GM18508 (cell line): ENCODE measurements around the gene CLDN6.

Source experiments
- ATAC-seq: cut with Tn5 transposase; IDR thresholded peaks from one replicate; pipeline ENCODE4 v1.9.1; 2021; ENCODE audit warnings: moderate number of reproducible peaks; ENCODE audit not compliant: insufficient read depth, unreplicated experiment

CLDN6 gene

DNA sequence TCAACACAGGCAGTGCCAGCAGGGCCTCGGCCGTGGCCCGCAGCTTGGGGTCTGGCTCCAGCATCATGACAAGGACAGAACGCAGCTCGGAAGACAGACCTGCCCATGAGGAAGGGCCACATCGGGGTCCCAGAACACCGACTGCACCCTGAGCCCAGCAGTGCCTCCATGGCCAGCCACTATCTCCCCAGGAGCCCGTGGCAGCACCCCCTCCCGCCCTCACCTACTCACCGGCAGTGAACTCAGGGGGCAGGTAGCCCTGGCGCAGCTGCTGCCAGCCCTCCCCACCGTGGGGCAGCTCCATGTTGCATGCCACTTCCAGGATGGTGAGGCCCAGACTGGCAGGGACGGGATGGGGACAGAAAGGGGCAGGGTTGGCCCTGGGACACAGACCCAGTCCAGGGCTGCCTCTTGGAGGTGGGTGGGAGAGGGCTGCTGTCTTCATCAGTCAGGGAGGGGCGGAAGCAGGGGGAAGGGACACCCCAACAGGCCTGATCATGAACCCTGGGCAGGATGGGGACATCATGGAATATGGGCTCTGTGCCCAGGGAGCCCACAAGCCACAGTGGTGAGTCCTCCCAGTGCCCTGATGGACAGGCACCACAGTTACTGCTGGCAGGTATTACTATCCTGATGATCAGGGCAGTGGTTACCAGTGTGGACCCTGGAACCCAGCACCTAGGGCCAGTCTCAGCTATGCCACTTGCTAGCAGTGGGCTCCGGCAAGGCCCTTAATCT lies 43.5 kb downstream of the CLDN6 start:
- no peak for ATAC-seq

DNA sequence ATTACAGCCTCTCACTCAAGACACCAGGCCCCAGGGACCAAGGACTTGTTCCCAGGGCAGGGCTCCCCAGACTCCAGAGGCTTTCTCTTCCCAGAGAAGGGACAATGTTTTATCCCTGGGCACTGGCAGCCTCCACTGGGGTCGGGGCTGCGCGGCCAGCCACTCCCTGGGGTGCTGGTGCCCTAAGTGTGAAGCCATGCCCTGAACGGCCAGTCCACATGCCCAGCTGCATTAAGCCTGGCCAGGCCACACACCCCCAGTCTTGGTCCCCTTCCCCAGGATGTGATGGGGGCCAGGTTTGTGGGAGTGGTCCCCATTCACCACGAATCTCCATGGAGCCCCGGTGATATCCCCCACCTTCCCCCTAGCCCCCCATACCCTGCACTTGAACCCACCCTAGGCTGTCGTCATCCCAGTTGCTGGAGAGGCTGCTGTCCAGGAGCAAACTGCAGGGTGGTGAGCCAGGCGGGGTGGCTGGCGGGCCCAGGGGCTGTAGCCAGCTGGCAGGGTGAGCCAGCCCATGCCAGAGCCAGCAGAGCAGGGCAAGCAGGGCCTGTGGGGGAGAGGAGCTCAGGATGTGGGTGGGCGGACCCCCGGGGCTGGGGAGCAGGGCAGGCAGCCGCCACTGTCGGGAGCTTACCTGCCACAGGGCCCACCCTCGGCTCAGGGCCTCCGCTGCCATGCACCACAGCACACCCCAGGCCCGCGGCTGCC lies 44.2 kb downstream of the CLDN6 start:
- no peak for ATAC-seq

DNA sequence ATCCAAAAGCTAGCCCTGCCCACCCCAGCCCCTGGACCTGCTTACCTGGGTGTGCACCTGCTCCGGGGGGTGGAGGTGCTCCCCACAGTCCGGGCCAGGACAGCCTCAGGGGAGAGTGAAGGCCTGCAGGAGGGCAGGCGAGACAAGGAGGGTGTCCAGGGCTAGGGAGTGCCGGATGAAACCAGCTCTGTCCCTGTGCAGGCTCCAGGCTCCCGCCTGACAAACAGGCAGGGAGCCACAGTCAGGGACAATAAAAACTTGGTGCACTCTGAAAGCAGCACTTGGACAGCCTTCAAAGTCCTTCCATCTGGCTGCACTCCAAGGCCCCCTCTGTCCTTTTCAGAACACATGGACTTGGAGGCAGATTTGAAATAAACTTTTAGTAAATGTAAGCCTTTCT lies 44.9 kb downstream of the CLDN6 start:
- no peak for ATAC-seq

DNA sequence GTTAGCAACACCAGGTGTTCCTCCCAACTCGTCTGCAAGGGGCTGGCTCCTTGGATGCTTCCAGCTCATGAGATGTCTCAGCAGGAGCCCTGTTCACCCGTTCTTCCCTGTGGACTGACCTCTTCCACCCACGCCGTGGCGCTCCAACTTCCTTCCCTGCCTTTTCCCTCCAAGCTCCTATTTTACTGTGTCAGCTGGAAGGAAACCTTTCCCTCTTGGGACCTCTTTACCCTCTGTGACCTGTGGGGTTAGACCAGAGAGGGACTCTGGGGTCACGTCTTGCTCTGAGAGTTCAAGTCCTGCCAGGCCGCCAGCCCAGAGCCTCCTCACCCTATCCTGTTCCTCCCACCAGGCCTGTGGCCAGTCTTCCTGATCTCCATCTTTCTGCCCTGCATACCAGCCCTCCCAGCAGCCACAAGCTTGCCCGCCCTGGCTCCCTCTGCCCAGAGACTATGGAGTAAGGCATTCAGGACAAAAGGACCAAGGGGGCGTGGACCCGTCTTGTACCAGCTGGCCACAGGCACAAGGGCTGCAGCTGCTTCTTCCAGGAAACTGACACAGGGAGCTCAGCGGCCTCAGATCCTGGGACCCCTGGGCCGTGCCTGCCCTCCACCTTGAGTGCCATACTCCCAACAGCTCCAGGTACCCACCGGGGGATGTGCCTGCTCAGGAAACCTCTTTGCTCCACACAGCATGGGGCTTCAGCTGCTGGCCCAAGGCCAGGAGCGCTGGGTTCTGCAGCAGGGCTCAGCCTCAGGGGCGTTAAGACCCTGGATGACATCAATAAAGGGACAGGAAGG lies 45.8 kb downstream of the CLDN6 start:
- ATAC-seq: no peak

DNA sequence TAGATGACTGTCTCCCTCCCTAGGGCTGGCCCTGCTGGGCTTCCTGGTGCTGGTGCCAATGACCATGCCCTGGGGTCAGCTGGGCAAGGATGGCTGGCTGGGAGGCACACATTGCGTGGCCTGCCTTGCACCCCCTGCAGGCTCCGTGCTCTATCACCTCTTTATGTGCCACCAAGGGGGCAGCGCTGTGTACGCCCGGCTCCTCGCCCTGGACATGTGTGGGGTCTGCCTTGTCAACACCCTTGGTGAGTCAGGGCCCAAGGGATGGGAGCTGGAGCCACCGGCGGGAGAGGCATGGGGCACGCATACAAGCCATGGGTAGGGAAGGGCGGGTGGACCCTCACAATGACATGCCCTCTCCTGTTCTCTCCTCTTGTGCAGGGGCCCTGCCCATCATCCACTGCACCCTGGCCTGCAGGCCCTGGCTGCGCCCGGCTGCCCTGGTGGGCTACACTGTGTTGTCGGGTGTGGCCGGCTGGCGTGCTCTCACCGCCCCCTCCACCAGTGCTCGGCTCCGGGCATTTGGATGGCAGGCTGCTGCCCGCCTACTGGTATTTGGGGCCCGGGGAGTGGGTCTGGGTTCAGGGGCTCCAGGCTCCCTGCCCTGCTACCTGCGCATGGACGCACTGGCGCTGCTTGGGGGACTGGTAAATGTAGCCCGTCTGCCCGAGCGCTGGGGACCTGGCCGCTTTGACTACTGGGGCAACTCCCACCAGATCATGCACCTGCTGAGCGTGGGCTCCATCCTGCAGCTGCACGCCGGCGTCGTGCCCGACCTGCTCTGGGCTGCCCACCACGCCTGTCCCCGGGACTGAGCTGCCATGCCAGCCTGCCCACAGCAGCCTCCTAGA lies 46.6 kb downstream of the CLDN6 start:
- no peak for ATAC-seq

DNA sequence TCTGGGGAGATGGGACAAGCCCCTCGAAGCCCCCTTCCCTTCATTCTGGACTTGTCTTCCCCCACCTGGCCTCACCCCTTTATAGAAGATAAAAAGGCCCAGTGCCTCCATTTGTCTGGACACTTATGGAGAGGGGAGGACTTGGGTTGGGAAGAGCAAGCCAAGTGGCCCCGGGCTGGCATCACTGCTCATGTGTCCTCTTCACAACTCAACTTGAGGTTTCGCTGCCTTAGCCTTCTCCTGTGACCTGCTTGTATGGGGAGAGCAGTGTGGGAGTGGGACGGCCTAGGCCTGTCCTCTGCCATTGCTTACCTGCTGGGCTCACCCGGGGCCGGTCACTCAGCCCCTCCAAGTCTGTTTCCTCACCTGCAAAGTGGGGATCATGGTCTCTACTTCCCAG lies 47.4 kb downstream of the CLDN6 start:
- ATAC-seq: no peak

DNA sequence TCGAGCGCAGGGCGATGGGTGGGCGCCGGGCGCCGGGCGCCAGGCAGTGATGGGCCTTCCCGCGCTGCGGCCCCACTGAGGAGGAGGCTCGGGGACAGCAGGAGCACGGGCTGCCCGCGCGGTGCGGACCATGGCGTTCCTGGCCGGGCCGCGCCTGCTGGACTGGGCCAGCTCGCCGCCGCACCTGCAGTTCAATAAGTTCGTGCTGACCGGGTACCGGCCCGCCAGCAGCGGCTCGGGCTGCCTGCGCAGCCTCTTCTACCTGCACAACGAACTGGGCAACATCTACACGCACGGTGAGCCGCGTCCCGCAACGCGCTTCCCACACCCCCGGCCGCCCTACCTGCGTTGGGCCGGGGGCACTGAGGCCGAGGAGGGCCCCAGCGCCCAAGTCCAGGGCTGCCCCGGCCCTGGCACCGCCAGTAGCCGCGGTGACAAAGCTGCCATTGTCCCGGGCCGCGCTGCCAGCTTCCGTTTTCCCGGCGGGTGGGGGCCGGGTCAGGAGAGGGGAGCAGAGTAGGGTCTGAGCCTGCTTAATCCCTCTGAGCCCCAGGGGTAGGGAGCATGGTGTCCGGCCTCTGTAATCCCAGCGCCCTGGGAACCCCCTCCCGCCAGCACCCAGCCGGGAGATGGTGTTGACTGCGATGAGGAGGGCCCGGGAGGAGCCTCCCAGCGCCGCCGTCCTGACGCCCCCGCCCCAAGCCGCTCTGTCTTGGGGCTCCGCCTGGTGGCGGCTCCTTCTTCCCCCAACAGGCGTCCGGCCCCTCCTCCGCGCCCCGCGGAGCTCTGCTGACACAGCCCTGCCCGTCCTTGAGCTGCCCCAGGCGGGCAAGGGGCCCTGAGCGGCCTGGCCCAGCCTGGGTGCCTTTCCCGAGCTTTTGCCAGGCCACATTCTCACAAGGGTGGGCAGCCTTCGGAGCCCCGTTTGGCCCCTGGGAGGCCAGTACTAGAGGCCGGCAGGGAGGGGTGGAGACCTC lies 48.1 kb downstream of the CLDN6 start:
- ATAC-seq: no peak

DNA sequence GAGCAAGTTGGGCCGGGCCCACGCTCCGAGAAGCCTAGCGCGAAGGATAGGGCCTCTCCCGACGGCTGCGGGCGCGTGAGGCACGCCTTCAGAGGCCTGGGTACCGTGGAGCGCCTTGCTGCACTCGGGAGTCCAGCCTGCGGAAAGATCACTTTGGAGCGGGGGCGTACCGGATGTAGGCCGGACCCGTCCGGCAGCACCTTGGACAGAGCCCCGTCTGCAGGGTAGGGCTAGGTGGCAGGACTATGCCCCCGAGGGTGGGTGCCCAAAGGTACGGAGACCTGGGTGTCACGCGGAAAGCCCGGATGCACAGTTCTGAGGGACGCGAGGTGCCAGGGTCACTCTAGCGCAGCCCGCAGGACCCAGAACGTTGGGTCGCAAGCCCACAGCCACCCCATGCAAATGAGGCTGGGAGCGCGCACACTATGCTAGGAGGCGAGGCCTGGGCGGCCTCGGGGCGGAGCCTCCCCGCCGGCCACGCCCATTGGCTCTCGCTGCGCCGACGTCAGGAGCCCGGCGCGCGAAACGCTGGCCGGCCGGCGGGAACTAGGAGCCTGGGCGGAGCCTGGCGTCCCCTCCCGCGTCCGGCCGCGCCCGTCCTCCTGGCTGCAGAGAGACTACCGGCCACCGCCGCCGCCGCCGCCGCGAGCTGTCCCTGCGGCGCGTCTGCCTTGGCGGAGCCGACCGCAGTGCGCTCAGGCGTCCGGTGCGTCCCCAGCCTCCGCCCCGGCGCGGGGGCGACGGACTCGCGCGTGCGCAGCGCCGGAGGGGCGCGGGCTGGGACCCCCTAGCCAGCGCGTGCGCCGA lies 49.0 kb downstream of the CLDN6 start, which contains the start of gene PAQR4:
Gene PAQR4 (plus strand): TSS at position 611 of the 807 bp plus-strand sequence. CDS start 327 bp downstream, outside the sequence.
- ATAC-seq: peak; percentile 35

DNA sequence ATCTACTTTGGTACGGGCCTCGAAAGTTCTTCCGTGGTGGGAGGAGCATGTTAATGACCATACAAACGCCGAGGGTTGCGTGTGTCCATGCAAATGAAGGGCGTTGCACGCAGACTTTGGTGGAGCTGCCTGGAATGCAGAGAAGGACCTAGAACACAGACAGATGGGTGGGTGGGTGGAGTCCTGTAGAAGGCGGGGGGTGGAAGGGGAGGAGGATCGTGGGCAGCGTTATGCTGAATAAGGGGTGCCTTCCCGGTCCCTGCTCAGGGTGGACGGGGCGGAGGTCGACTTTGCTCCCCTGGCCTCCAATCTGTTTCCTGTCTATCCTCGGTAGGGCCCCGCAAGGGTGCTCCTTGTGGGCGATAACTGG lies 49.6 kb downstream of the CLDN6 start:
- no peak for ATAC-seq

DNA sequence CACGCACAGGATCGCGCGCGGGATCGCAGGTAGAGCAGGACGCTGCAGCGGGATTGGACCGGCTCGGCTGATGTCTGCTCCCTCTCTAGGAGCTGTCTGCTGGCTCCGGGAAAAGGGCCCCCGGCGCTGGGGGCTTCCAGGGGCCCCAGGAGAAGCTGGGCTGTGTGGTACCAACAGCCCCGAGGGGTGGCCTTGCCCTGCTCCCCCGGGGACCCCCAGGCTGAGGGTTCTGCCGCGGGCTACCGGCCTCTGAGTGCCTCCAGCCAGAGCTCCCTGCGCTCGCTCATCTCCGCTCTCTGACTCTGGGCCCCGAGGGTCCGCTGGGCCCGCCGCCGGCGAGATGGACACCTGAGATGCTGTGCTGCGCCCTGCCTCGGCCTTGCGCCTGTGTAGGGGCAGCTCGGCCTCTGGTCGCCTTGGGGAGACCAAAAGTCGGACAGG lies 50.2 kb downstream of the CLDN6 start:
- ATAC-seq: no peak

DNA sequence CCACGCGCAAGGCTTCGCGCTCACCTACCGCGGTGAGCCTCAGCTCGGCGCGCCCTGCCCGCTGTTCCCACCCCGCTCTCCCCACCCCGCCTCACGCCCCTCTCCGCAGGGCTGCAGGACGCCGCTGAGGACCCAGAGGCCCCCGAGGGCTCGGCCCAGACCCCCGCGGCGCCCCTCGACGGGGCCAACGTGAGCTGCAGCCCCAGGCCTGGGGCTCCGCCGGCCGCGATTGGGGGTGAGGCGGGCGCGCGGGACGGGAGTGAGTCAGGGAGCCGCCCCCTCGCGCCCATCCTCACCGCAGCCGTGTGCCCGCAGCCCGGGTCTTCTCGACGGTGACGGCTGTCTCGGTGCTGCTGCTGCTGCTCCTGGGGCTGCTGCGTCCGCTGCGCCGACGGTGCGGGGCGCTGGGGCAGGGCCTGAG lies 50.8 kb downstream of the CLDN6 start:
- ATAC-seq: no peak

DNA sequence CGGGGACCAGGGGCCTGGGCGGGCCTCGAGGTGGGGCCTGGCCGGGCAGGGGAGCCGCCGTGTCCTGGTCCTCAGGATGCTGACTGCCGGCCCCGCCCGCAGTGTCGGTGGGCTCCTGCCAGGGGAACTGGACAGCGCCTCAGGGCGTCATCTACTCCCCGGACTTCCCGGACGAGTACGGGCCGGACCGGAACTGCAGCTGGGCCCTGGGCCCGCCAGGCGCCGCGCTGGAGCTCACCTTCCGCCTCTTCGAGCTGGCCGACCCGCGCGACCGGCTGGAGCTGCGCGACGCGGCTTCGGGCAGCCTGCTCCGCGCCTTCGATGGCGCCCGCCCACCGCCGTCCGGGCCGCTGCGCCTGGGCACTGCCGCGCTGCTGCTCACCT lies 51.2 kb downstream of the CLDN6 start:
- no peak for ATAC-seq

DNA sequence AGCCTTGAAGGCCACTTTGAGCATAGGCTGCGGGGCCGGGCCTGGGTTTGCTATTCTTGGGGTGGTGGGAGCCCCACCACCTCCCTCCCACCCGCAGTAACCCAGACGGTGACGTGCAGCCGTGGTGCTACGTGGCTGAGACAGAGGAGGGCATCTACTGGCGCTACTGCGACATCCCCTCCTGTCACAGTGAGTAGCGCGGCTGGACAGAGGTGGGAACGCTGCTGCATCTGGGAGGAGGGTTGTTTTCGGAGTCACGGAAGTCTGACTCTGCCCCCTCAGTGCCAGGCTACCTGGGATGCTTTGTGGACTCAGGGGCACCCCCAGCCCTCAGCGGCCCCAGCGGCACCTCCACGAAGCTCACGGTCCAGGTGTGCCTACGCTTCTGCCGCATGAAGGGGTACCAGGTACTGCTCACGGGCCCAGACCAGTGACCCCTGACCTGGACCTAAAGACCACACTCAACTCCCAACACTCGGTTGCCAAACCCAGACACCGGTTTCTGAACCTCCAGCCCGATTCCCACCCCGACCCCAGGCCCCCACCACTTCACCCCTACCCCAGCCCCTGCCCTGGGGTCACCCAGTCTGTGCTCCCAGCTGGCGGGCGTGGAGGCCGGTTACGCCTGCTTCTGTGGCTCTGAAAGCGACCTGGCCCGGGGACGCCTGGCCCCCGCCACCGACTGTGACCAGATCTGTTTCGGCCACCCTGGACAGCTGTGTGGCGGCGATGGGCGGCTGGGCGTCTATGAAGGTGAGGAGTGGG lies 51.8 kb downstream of the CLDN6 start:
- ATAC-seq: no peak
